SKM-1 (cell line): Measurements from ENCODE around the gene NISCH.

Source experiments
- DNase-seq: peaks from one replicate; lab custom pipeline; 2025; ENCODE audit not compliant: unreplicated experiment; lab: John Stamatoyannopoulos, UW

The NISCH gene

GRCh38 chr3:52489453-52489852 is 34.0 kb downstream of the NISCH start:
- no peak for DNase-seq

- DNase-seq = no peak
Measured at GRCh38 chr3:52490035-52490938, 34.9 kb downstream of the NISCH start.

GRCh38 chr3:52490939-52491526 is 35.6 kb downstream of the NISCH start:
- DNase-seq = no peak

- DNase-seq = no peak
Measured at GRCh38 chr3:52492059-52492458, 36.7 kb downstream of the NISCH start.

- no peak for DNase-seq
Measured at GRCh38 chr3:52493232-52494017, 38.0 kb downstream of the NISCH start.

GRCh38 chr3:52494445-52494844 is 39.0 kb downstream of the NISCH start:
- no peak for DNase-seq

- no peak for DNase-seq
Measured at GRCh38 chr3:52494886-52495495, 39.6 kb downstream of the NISCH start, which contains the start of gene STAB1. TSS of gene STAB1 (plus strand) at chr3:52495338. CDS start at chr3:52495414, 76 bp downstream.

- no peak for DNase-seq
Measured at GRCh38 chr3:52495777-52496602, 40.6 kb downstream of the NISCH start.

- DNase-seq = peak; percentile 94
Measured at GRCh38 chr3:52498137-52499054, 43.0 kb downstream of the NISCH start.

- DNase-seq = no peak
Measured at GRCh38 chr3:52501046-52501445, 45.6 kb downstream of the NISCH start.

GRCh38 chr3:52502001-52502400 is 46.6 kb downstream of the NISCH start:
- DNase-seq = no peak

- no peak for DNase-seq
Measured at GRCh38 chr3:52502808-52503350, 47.5 kb downstream of the NISCH start.

GRCh38 chr3:52503788-52504424 is 48.5 kb downstream of the NISCH start:
- DNase-seq = no peak

GRCh38 chr3:52504977-52505376 is 49.6 kb downstream of the NISCH start:
- no peak for DNase-seq

GRCh38 chr3:52506266-52506966 is 51.0 kb downstream of the NISCH start:
- no peak for DNase-seq

GRCh38 chr3:52507359-52507758 is 52.0 kb downstream of the NISCH start:
- DNase-seq = no peak

GRCh38 chr3:52509753-52510328 is 54.4 kb downstream of the NISCH start:
- DNase-seq = no peak
